Esophagus (tissue), 2 donors: Measurements from ENCODE around the gene CORO7. TPM values are rescaled to one million over a fixed set of nuclear protein-coding genes. Genes with fewer than 3 reads are reported as not detected.

Source experiments
- H3K27ac ChIP-seq, 2 donors: one replicate each; pipeline ENCODE4 v1.5.1; 2013; ENCODE audit warnings: low read depth in 2 of 2, mild to moderate bottlenecking in 2 of 2, inconsistent platforms in 1 of 2, low read length in 1 of 2, moderate library complexity in 1 of 2
- H3K27me3 ChIP-seq, 2 donors: one replicate each; pipeline ENCODE4 v1.6.1; 2013; ENCODE audit warnings: low read length in 2 of 2, control low read depth in 1 of 2, mild to moderate bottlenecking in 1 of 2; ENCODE audit not compliant: insufficient read depth in 2 of 2, control insufficient read depth in 1 of 2
- H3K36me3 ChIP-seq, 2 donors: one replicate each; pipeline ENCODE4 v1.6.1; 2013; ENCODE audit warnings: low read length in 1 of 2; ENCODE audit not compliant: control insufficient read depth in 2 of 2, insufficient read depth in 2 of 2
- H3K4me1 ChIP-seq, 2 donors: one replicate each; pipeline ENCODE4 v1.6.1; 2013; ENCODE audit warnings: low read length in 1 of 2; ENCODE audit not compliant: control insufficient read depth in 2 of 2, insufficient read depth in 2 of 2
- H3K4me3 ChIP-seq, 2 donors: one replicate each; pipeline ENCODE4 v1.5.1; 2013; ENCODE audit warnings: low read length in 2 of 2, mild to moderate bottlenecking in 2 of 2, low read depth in 1 of 2, moderate library complexity in 1 of 2
- H3K9me3 ChIP-seq, 2 donors: one replicate each; pipeline ENCODE4 v1.6.1; 2013; ENCODE audit warnings: mild to moderate bottlenecking in 2 of 2, low read depth in 1 of 2, low read length in 1 of 2, moderate library complexity in 1 of 2; ENCODE audit not compliant: control insufficient read depth in 2 of 2, insufficient read depth in 1 of 2
- WGBS, 2 donors: extraction: QIAGEN DNeasy Blood & Tissue Kit; methylation state at CpG; one replicate each; pipeline ENCODE4 v1.1.7; 2013; 5-methylcytosine and 5-hydroxymethylcytosine counted together
- polyA plus RNA-seq, 2 donors: library from polyadenylated mRNA; stranded (reverse); fragments of 200-250 nt; gene quantifications; one replicate each; pipeline ENCODE4 v1.2.3, GENCODE V29; 2013
- donor health status: healthy with polysubstance abuse.
- donor health status: Bipolar disorder and iron deficiency.

The CORO7 gene
- polyA plus RNA-seq, 2 donors, result 11.6 to 12.8 TPM

GRCh38 chr16:4324492-4325252 lies 91.7 kb downstream of the CORO7 start:
- Histone ChIP-seq H3K27ac (peak overlapping the region; percentile 6 to 33), H3K4me1 (peaks cover 15 to 22% of the 10 kb centered on the region in 2 donors), H3K27me3 (no peaks in the 10 kb centered on the region), H3K4me3 (no peak overlapping the region), H3K9me3 (no peaks in the 10 kb centered on the region), H3K36me3 (no peaks in the 10 kb centered on the region)
- WGBS, 2 donors, result 68 to 69% methylated on average over 22 of the region's 22 CpGs

GRCh38 chr16:4323845-4324488 lies 92.4 kb downstream of the CORO7 start:
- no peak overlapping the region for H3K4me3 ChIP-seq
- no peaks in the 10 kb centered on the region for H3K9me3 ChIP-seq
- H3K36me3 ChIP-seq, result no peaks in the 10 kb centered on the region
- 22 to 34% methylated on average over 12 of the region's 12 CpGs for WGBS, 2 donors
- peaks cover 18 to 27% of the 10 kb centered on the region in 2 donors for H3K4me1 ChIP-seq
- no peaks in the 10 kb centered on the region for H3K27me3 ChIP-seq
- H3K27ac ChIP-seq, result peak overlapping the region; percentile 6 to 33

- no peaks in the 10 kb centered on the region for H3K36me3 ChIP-seq
- H3K9me3 ChIP-seq, result no peaks in the 10 kb centered on the region
- no peaks in the 10 kb centered on the region for H3K27me3 ChIP-seq
- 40 to 46% methylated on average over 21 of the region's 21 CpGs for WGBS, 2 donors
- no peak overlapping the region for H3K4me3 ChIP-seq
- H3K4me1 ChIP-seq, result peaks cover 18 to 23% of the 10 kb centered on the region in 2 donors
- H3K27ac ChIP-seq, result peak overlapping the region; percentile 29 to 32
These were observed 93.1 kb downstream of the CORO7 start for GRCh38 chr16:4323071-4323844.

GRCh38 chr16:4322121-4323052 lies 94.0 kb downstream of the CORO7 start:
- peak overlapping the region in 1 of 2 donors; percentile 32 for H3K27ac ChIP-seq

GRCh38 chr16:4321286-4322120 lies 94.9 kb downstream of the CORO7 start:
- WGBS, 2 donors, result 78 to 84% methylated on average over 19 of the region's 19 CpGs
- Histone ChIP-seq H3K36me3 (no peaks in the 10 kb centered on the region), H3K27me3 (no peaks in the 10 kb centered on the region), H3K4me1 (peaks cover 18 to 24% of the 10 kb centered on the region in 2 donors), H3K27ac (no peak overlapping the region), H3K9me3 (no peaks in the 10 kb centered on the region), H3K4me3 (no peak overlapping the region)

More at GRCh38 chr16:4322121-4323052, 94.0 kb downstream of the CORO7 start:
- H3K27me3 ChIP-seq, result no peaks in the 10 kb centered on the region
- no peak overlapping the region for H3K4me3 ChIP-seq
- no peaks in the 10 kb centered on the region for H3K9me3 ChIP-seq
- peaks cover 18 to 20% of the 10 kb centered on the region in 2 donors for H3K4me1 ChIP-seq
- no peaks in the 10 kb centered on the region for H3K36me3 ChIP-seq
- 80 to 83% methylated on average over 30 of the region's 30 CpGs for WGBS, 2 donors

- Histone ChIP-seq H3K4me3 (no peak overlapping the region), H3K9me3 (no peaks in the 10 kb centered on the region), H3K4me1 (peaks cover 18 to 24% of the 10 kb centered on the region in 2 donors), H3K27me3 (peaks cover 0 to 2% of the 10 kb centered on the region in 2 donors), H3K27ac (peak overlapping the region in 1 of 2 donors; percentile 20), H3K36me3 (no peaks in the 10 kb centered on the region)
- WGBS, 2 donors, result 42 to 54% methylated on average over 15 to 16 of the region's 16 CpGs
These were observed 95.7 kb downstream of the CORO7 start for GRCh38 chr16:4320571-4321137.

GRCh38 chr16:4319454-4320421 lies 96.7 kb downstream of the CORO7 start:
- no peak overlapping the region for H3K4me3 ChIP-seq
- no peaks in the 10 kb centered on the region for H3K9me3 ChIP-seq
- peaks cover 15 to 28% of the 10 kb centered on the region in 2 donors for H3K4me1 ChIP-seq

More at GRCh38 chr16:4319454-4320421, 96.7 kb downstream of the CORO7 start:
- H3K27me3 ChIP-seq, result peaks cover 0 to 2% of the 10 kb centered on the region in 2 donors
- WGBS, 2 donors, result 46 to 58% methylated on average over 33 to 37 of the region's 37 CpGs
- H3K36me3 ChIP-seq, result no peaks in the 10 kb centered on the region
- peak overlapping the region; percentile 14 to 43 for H3K27ac ChIP-seq
